Activated CD8-positive, alpha-beta memory T cell treated with anti-CD3 and anti-CD28 coated beads for 48 hours (primary cell): Measurements from ENCODE around the gene NRGN.

Experiments
- DNase-seq, 3 experiments: peaks; one replicate each; pipeline ENCODE4 v3.0.0-alpha.2; 2020; ENCODE audit warnings: low read depth in 2 of 3, low spot score in 2 of 3

The NRGN gene

GRCh38 chr11:124779568-124779967 lies 39.8 kb downstream of the NRGN start:
- no peak for DNase-seq

- no peak for DNase-seq
Measured at GRCh38 chr11:124783002-124783401, 43.3 kb downstream of the NRGN start.

- DNase-seq, result no peak
Measured at GRCh38 chr11:124784051-124784450, 44.3 kb downstream of the NRGN start.

- DNase-seq, result no peak
Measured at GRCh38 chr11:124788521-124788920, 48.8 kb downstream of the NRGN start.

- DNase-seq, result no peak
Measured at GRCh38 chr11:124791626-124792341, 52.0 kb downstream of the NRGN start.

- no peak for DNase-seq
Measured at GRCh38 chr11:124793466-124794278, 53.9 kb downstream of the NRGN start.

GRCh38 chr11:124796312-124796711 lies 56.6 kb downstream of the NRGN start:
- DNase-seq, result no peak
